ENCODE measurements around the gene CACNA1D. TPM values are rescaled to one million over a fixed set of nuclear protein-coding genes. Genes with fewer than 3 reads are reported as not detected.

CACNA1D gene
- total and polyA plus RNA-seq, 2 donors (not counting 3 experiments of a cell fraction or from before 2014, with no cell fraction given), result 0.06 TPM; not detected in 1

DNA sequence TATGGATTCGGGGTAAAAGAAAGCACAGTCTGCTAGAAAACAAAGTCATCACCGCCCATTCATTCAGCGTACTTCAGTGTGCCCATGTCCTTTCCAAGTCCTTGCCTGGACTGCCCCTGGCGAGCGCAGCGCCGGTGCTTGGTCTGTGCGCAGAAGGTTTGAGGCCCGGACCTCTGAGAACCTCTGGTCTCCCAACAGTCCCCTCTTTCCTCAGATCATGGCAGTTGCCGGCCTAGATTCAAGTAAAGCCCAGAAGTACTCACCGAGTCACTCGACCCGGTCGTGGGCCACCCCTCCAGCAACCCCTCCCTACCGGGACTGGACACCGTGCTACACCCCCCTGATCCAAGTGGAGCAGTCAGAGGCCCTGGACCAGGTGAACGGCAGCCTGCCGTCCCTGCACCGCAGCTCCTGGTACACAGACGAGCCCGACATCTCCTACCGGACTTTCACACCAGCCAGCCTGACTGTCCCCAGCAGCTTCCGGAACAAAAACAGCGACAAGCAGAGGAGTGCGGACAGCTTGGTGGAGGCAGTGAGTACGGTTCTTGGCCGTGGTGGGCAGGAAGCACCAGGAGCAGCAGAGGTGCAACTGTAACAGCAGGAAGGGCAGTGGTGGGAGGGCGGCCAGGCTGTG, 315.5 kb downstream of the CACNA1D start:
- Histone ChIP-seq H3K4me3 (replicated peaks in 1 of 3; ENCODE audit: insufficient read depth in 1 of 3, low read depth in 1 of 3, low read length in 3 of 3) (no peak overlapping the region), H3K36me3 (ENCODE audit: control insufficient read depth in 2 of 2, extremely low read depth in 1 of 2, insufficient read depth in 2 of 2, low read length in 2 of 2) (no peaks in the 10 kb centered on the region), H3K9me1 (replicated peaks; ENCODE audit: control insufficient read depth, extremely low read depth, insufficient read depth, low read length) (no peaks in the 10 kb centered on the region), H4K20me1 (replicated peaks; ENCODE audit: control insufficient read depth, extremely low read depth, insufficient read depth, low read length) (no peaks in the 10 kb centered on the region), H3K4me1 (ENCODE audit: control insufficient read depth, extremely low read depth, insufficient read depth, low read length) (no peaks in the 10 kb centered on the region), H3K9ac (replicated peaks; ENCODE audit: extremely low read depth, insufficient read depth, low read length) (no peak overlapping the region), H3K79me2 (ENCODE audit: control insufficient read depth, insufficient read depth, low read length) (no peaks in the 10 kb centered on the region), H3K9me3 (replicated peaks; ENCODE audit: control insufficient read depth, insufficient read depth, low read length) (no peaks in the 10 kb centered on the region), H2AFZ (ENCODE audit: low read depth, low read length) (no peak overlapping the region), H3K4me2 (ENCODE audit: insufficient read depth, low read length) (no peak overlapping the region), H3K27ac (ENCODE audit: insufficient read depth, low read depth, low read length) (no peak overlapping the region), H3K27me3 (ENCODE audit: control insufficient read depth in 2 of 2, insufficient read depth in 2 of 2, low read length in 2 of 2) (no peaks in the 10 kb centered on the region)
- no peak for FAIRE-seq
- CTCF ChIA-PET, result no interaction called here
- DNase-seq (ENCODE audit: low read depth, low spot score), result no peak
- dilution Hi-C loops (cut with MboI; ENCODE audit: extremely low pct_ligation_motif_present, low sequenced_read_pairs) (no loop called here), intact Hi-C loops (cut with micrococcal nuclease) (no loop called here)
- TF ChIP-seq, protein P1, sequence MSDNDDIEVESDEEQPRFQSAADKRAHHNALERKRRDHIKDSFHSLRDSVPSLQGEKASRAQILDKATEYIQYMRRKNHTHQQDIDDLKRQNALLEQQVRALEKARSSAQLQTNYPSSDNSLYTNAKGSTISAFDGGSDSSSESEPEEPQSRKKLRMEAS (IDR thresholded peaks at IDR 0.05; ENCODE audit: insufficient read depth, insufficient read length), result no peak
- TF ChIP-seq JUN (IDR thresholded peaks at IDR 0.05; ENCODE audit: borderline replicate concordance, insufficient read depth, insufficient read length, low read depth), result no peak
- TF ChIP-seq, protein P2, sequence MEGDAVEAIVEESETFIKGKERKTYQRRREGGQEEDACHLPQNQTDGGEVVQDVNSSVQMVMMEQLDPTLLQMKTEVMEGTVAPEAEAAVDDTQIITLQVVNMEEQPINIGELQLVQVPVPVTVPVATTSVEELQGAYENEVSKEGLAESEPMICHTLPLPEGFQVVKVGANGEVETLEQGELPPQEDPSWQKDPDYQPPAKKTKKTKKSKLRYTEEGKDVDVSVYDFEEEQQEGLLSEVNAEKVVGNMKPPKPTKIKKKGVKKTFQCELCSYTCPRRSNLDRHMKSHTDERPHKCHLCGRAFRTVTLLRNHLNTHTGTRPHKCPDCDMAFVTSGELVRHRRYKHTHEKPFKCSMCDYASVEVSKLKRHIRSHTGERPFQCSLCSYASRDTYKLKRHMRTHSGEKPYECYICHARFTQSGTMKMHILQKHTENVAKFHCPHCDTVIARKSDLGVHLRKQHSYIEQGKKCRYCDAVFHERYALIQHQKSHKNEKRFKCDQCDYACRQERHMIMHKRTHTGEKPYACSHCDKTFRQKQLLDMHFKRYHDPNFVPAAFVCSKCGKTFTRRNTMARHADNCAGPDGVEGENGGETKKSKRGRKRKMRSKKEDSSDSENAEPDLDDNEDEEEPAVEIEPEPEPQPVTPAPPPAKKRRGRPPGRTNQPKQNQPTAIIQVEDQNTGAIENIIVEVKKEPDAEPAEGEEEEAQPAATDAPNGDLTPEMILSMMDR (IDR thresholded peaks at IDR 0.05; ENCODE audit: extremely low read depth in 1 of 2, insufficient read depth in 1 of 2, low read depth in 1 of 2, low read length in 2 of 2), result no peak
- no peak for TF ChIP-seq EZH2 (IDR thresholded peaks at IDR 0.05; ENCODE audit: borderline replicate concordance, low read depth, low read length, severe bottlenecking)
- no peak for TF ChIP-seq GATA2 (IDR thresholded peaks at IDR 0.05; ENCODE audit: insufficient read depth, insufficient read length, low read depth, low read length)
- no peak for TF ChIP-seq POLR2A (IDR thresholded peaks at IDR 0.05; ENCODE audit: low read depth, low read length)
- no peak for TF ChIP-seq MYC (IDR thresholded peaks at IDR 0.05; ENCODE audit: low read depth, low read length)
- TF ChIP-seq FOS (IDR thresholded peaks at IDR 0.05; ENCODE audit: borderline replicate concordance, insufficient read depth, low read length), result no peak
- TF ChIP-seq POLR2AphosphoS5 (IDR thresholded peaks at IDR 0.05; ENCODE audit: insufficient read depth, low read depth, low read length), result no peak
- no TSS peak for BruUV-seq (replicated peaks)
- POLR2A ChIA-PET, result no interaction called here
